Right kidney (tissue), 9 donors: ENCODE data around the gene CEACAM5.

Source experiments
- DNase-seq: peaks from one replicate; pipeline ENCODE4 v3.0.0-alpha.2; 2016
- long read RNA-seq, 8 donors: transcript quantifications; one replicate each; lab custom pipeline, GENCODE V29; 2026

Gene CEACAM5
- long read RNA-seq, donor 1: 0 reads
- long read RNA-seq, donor 2: 0 reads
- long read RNA-seq, donor 3: 0 reads
- long read RNA-seq, donor 4: 0 reads
- long read RNA-seq, donor 5: 0 reads
- long read RNA-seq, donor 6: 0 reads
- long read RNA-seq, donor 7: 0 reads
- long read RNA-seq, donor 8: 0 reads

GRCh38 chr19:41708481-41708880 lies at the start of gene CEACAM5:
CEACAM5 (plus strand) TSS chr19:41708626; CDS start chr19:41708732, 106 bp downstream.
- DNase-seq: no peak

- no peak for DNase-seq
These were observed 42.4 kb upstream of the CEACAM5 start for GRCh38 chr19:41666075-41666474.

DNA sequence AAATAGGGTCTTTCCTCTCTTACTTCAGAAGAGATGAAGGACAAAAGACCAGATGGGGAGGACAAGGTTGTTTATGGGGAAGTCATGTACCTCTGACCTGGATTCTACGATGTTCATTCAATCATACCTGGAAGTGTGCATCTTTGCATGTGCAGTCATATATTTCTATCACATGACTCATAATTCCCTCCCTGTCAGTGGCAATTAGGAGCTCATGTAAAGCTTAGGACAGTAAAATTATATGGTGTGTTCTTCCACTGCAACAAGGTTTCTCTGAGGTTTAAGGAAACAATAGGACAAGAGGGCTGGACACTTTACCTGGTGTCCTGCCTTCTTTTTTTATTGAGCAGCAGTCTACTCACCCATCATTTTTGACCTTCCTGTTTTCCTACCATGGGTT lies 40.1 kb upstream of the CEACAM5 start:
- no peak for DNase-seq

- no peak for DNase-seq
These were observed 37.7 kb upstream of the CEACAM5 start for GRCh38 chr19:41670755-41671154.

GRCh38 chr19:41671486-41671885 lies 36.9 kb upstream of the CEACAM5 start:
- DNase-seq: no peak

DNA sequence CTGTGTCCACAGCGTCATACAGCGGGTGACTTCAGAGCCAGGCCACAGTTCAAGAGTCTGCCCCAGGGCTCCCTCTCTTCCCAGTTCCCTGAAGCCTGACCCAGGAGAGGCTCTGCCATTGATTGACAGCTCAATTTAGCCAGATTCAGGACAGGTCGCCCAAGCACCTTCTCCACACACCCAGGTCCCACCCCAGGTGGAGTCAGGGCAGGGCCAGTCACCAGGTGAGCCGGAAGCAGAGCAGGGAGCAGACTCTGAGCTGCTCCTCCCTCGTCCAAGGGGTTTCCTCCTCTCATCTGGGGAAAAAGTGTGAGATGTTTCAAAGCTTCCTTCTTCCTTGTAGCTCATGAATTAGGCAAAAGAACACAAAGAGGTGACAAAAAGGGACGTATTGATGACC lies 26.0 kb upstream of the CEACAM5 start:
- DNase-seq: no peak

DNA sequence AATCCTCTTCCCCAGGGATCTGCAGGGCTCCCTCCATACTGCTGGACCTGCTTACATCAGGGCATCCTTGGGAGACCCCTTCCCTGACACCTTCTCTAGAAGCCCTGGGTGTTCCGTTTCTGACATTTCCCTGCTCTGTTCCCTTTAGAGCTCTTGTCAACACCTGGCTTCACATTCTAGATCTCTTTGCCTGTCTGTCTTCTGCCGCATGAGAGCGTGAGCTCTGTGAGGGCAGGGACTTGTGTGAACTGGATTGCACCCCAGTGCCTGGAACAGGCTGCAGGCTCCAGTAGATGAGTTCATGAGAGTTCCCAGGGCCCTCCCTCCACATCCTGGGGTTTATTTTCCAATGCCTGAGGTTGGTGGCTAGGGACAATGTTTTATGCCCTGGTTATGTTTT lies 21.0 kb upstream of the CEACAM5 start:
- DNase-seq: no peak

GRCh38 chr19:41688098-41688497 lies 20.3 kb upstream of the CEACAM5 start, which contains the start of gene CEACAM7:
CEACAM7 (minus strand) TSS chr19:41688270; CDS start chr19:41688165, 105 bp downstream.
- DNase-seq: no peak

DNA sequence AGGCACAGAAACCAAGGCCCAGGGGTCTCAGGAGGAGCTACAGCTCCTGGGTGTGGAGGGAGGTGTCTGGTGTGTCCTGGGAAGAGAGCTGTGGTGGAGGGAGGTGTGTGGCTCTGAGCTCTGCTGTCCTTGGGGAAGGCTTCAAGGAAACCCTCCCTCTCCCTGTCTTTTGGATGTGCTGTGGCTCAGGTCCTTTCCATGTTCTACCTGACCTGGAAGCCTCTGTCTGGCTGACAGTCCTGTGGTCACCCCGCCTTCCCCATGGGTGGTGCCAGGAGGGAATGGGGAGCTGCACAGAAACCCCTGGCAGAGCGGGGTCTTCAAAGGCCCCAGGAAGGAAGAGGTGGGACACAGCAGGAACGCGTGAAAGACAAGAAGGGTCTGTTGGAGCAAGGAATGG lies 19.7 kb upstream of the CEACAM5 start:
- DNase-seq: no peak

- no peak for DNase-seq
These were observed 18.2 kb upstream of the CEACAM5 start for GRCh38 chr19:41689993-41690800.

DNA sequence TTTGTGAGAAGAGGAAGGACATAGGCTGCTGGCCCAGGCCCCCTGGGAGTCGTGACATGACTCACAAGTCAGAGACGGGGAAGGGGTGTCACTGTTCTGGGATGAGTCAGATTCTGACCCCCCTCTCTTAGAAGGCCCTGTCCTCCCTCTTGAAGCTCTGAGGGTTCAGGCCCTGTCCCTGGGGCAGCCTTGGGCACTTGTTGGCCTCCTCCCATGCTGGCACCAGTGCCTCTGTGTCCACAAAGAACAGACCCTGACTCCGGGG lies 17.7 kb upstream of the CEACAM5 start:
- DNase-seq: no peak

GRCh38 chr19:41691268-41691970 lies 17.0 kb upstream of the CEACAM5 start:
- no peak for DNase-seq

DNA sequence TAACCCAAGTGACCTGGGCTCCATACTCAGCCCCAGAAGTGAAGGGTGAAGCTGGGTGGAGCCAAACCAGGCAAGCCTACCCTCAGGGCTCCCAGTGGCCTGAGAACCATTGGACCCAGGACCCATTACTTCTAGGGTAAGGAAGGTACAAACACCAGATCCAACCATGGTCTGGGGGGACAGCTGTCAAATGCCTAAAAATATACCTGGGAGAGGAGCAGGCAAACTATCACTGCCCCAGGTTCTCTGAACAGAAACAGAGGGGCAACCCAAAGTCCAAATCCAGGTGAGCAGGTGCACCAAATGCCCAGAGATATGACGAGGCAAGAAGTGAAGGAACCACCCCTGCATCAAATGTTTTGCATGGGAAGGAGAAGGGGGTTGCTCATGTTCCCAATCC lies 14.2 kb upstream of the CEACAM5 start:
- DNase-seq: no peak

- DNase-seq: no peak
These were observed 13.4 kb upstream of the CEACAM5 start for GRCh38 chr19:41694831-41695635.

DNA sequence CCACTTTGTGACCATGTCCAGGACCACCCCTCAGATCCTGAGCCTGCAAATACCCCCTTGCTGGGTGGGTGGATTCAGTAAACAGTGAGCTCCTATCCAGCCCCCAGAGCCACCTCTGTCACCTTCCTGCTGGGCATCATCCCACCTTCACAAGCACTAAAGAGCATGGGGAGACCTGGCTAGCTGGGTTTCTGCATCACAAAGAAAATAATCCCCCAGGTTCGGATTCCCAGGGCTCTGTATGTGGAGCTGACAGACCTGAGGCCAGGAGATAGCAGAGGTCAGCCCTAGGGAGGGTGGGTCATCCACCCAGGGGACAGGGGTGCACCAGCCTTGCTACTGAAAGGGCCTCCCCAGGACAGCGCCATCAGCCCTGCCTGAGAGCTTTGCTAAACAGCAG lies 12.7 kb upstream of the CEACAM5 start:
- no peak for DNase-seq

GRCh38 chr19:41696402-41697197 lies 11.8 kb upstream of the CEACAM5 start:
- DNase-seq: peak; percentile 2

DNA sequence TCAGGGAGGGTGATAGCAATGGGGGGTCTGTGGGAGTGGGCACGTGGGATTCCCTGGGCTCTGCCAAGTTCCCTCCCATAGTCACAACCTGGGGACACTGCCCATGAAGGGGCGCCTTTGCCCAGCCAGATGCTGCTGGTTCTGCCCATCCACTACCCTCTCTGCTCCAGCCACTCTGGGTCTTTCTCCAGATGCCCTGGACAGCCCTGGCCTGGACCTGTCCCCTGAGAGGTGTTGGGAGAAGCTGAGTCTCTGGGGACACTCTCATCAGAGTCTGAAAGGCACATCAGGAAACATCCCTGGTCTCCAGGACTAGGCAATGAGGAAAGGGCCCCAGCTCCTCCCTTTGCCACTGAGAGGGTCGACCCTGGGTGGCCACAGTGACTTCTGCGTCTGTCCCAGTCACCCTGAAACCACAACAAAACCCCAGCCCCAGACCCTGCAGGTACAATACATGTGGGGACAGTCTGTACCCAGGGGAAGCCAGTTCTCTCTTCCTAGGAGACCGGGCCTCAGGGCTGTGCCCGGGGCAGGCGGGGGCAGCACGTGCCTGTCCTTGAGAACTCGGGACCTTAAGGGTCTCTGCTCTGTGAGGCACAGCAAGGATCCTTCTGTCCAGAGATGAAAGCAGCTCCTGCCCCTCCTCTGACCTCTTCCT lies 11.1 kb upstream of the CEACAM5 start:
- DNase-seq: no peak

- no peak for DNase-seq
These were observed 9.6 kb upstream of the CEACAM5 start for GRCh38 chr19:41698746-41699230.

DNA sequence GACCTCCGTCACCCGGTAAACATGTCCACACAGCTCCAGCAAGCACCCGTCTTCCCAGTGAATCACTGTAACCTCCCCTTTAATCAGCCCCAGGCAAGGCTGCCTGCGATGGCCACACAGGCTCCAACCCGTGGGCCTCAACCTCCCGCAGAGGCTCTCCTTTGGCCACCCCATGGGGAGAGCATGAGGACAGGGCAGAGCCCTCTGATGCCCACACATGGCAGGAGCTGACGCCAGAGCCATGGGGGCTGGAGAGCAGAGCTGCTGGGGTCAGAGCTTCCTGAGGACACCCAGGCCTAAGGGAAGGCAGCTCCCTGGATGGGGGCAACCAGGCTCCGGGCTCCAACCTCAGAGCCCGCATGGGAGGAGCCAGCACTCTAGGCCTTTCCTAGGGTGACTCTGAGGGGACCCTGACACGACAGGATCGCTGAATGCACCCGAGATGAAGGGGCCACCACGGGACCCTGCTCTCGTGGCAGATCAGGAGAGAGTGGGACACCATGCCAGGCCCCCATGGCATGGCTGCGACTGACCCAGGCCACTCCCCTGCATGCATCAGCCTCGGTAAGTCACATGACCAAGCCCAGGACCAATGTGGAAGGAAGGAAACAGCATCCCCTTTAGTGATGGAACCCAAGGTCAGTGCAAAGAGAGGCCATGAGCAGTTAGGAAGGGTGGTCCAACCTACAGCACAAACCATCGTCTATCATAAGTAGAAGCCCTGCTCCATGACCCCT lies 9.0 kb upstream of the CEACAM5 start:
- DNase-seq: no peak

DNA sequence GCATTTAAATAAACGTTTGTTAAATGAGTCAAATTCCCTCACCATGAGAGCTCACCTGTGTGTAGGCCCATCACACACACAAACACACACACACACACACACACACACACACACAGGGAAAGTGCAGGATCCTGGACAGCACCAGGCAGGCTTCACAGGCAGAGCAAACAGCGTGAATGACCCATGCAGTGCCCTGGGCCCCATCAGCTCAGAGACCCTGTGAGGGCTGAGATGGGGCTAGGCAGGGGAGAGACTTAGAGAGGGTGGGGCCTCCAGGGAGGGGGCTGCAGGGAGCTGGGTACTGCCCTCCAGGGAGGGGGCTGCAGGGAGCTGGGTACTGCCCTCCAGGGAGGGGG lies 8.5 kb upstream of the CEACAM5 start:
- DNase-seq: no peak
